OCI-LY7 (cell line): Measurements from ENCODE around the gene STXBP1. TPM values are rescaled to one million over a fixed set of nuclear protein-coding genes. Genes with fewer than 3 reads are reported as not detected.

Experiments used
- BruUV-seq: library from RNA; stranded (reverse); fragments of 400-500 nt; replicated peaks from 2 replicates; lab custom pipeline; 2021; lab: Mats Ljungman, UMichigan
- CTCF ChIA-PET: fragments of 300-600 bp; sonication (Branson Sonifier 250); formaldehyde crosslinking; loops from one replicate; lab custom pipeline; 2022; ENCODE audit warnings: antibody characterized with exemption; ENCODE audit not compliant: unreplicated experiment; lab: Charles Lee
- POLR2A ChIA-PET: fragments of 300-600 bp; sonication (Branson Sonifier 250); formaldehyde crosslinking; loops from one replicate; lab custom pipeline; 2022; ENCODE audit warnings: antibody characterized with exemption; lab: Charles Lee
- DNase-seq: peaks from one replicate; pipeline ENCODE4 v3.0.0-alpha.2; 2015; ENCODE audit warnings: low spot score
- H2AFZ ChIP-seq: fragments of 200-600 bp; sonication (generic), shearing (Covaris generic); 2 replicates; pipeline ENCODE4 v1.6.1; 2014; ENCODE audit warnings: mild to moderate bottlenecking, antibody characterized with exemption, low read length, moderate library complexity
- H3K27ac ChIP-seq: fragments of 200-600 bp; sonication (generic); 2 replicates; pipeline ENCODE4 v1.5.1; 2014; ENCODE audit warnings: mixed run types, low read depth, mild to moderate bottlenecking, moderate library complexity, low read length, inconsistent platforms; ENCODE audit not compliant: poor library complexity, severe bottlenecking
- H3K36me3 ChIP-seq: fragments of 200-600 bp; sonication (generic); 2 replicates; pipeline ENCODE4 v1.6.1; 2014; ENCODE audit warnings: mild to moderate bottlenecking, antibody characterized with exemption, low read length, moderate library complexity, mixed read lengths; ENCODE audit not compliant: insufficient read depth
- H3K4me1 ChIP-seq: fragments of 200-600 bp; sonication (generic); 2 replicates; pipeline ENCODE4 v1.5.1; 2014; ENCODE audit warnings: mild to moderate bottlenecking, low read length; ENCODE audit not compliant: insufficient read depth, poor library complexity, severe bottlenecking
- H3K4me2 ChIP-seq: fragments of 200-600 bp; sonication (generic); 2 replicates; pipeline ENCODE4 v1.6.1; 2014; ENCODE audit warnings: mild to moderate bottlenecking, low read length
- H3K4me3 ChIP-seq: fragments of 200-600 bp; sonication (generic); 2 replicates; pipeline ENCODE4 v1.5.1; 2014; ENCODE audit warnings: mild to moderate bottlenecking, low read depth, low read length; ENCODE audit not compliant: poor library complexity, severe bottlenecking
- H3K79me2 ChIP-seq: fragments of 200-600 bp; sonication (generic); 2 replicates; pipeline ENCODE4 v1.6.1; 2016; ENCODE audit warnings: low read depth, mild to moderate bottlenecking, low read length, moderate library complexity, mixed read lengths; ENCODE audit not compliant: insufficient read depth
- H3K9me2 ChIP-seq: fragments of 200-600 bp; sonication (generic); 2 replicates; pipeline ENCODE4 v1.6.1; 2016; ENCODE audit warnings: mild to moderate bottlenecking, low read length, mixed read lengths; ENCODE audit not compliant: insufficient read depth
- H3K9me3 ChIP-seq: fragments of 200-600 bp; sonication (generic); 2 replicates; pipeline ENCODE4 v1.6.1; 2014; ENCODE audit warnings: mild to moderate bottlenecking, mixed run types, low read length, mixed read lengths
- H4K20me1 ChIP-seq: fragments of 200-600 bp; sonication (generic); 2 replicates; pipeline ENCODE4 v1.6.1; 2014; ENCODE audit warnings: mild to moderate bottlenecking, antibody characterized with exemption, low read length, moderate library complexity, mixed read lengths; ENCODE audit not compliant: insufficient read depth
- CTCF ChIP-seq: fragments of 200-600 bp; sonication (generic); conservative IDR thresholded peaks from 2 replicates; pipeline ENCODE4 v1.5.1; 2014; ENCODE audit warnings: mild to moderate bottlenecking, antibody characterized with exemption, low read length, moderate library complexity, mixed read lengths
- EZH2phosphoT487 ChIP-seq: fragments of 200-600 bp; sonication (generic); IDR thresholded peaks from 2 replicates; pipeline ENCODE4 v1.6.1; 2018; ENCODE audit warnings: low read depth, borderline replicate concordance, mild to moderate bottlenecking, mixed run types, antibody characterized with exemption, low read length, moderate library complexity, mixed read lengths
- intact Hi-C: fragments of 100-400 bp; cut with micrococcal nuclease; formaldehyde crosslinking; loops from one replicate; pipeline ENCODE4 v1.10.0; 2022; ENCODE audit not compliant: unreplicated experiment
- total RNA-seq, 2 experiments: library from RNA; depleted of rRNA in 1 of 2; stranded (reverse); fragments of >200 nt in 1 of 2; shearing (Covaris generic) in 1 of 2; gene quantifications; 2 replicates each; pipeline ENCODE4 v1.2.3, GENCODE V29; 2014 to 2022

Gene STXBP1
- total RNA-seq, 2 experiments from 2014 or later, result 4.1 to 20.4 TPM

- Histone ChIP-seq H3K4me1 (no peaks in the 10 kb centered on the region), H2AFZ (no peak overlapping the region), H3K9me3 (no peaks in the 10 kb centered on the region), H4K20me1 (no peaks in the 10 kb centered on the region), H3K79me2 (no peaks in the 10 kb centered on the region), H3K27ac (no peak overlapping the region), H3K36me3 (no peaks in the 10 kb centered on the region), H3K4me3 (no peak overlapping the region), H3K9me2 (no peaks in the 10 kb centered on the region), H3K4me2 (no peak overlapping the region)
- POLR2A ChIA-PET, result no interaction called here
- intact Hi-C loops, result no loop called here
- no TSS peak for BruUV-seq
- DNase-seq, result no peak
- TF ChIP-seq CTCF, result no peak
- no peak for TF ChIP-seq EZH2phosphoT487
- CTCF ChIA-PET, result interaction anchor here (0.6 kb wide), 1 partner anchor 10 kb away, joined by 3 read pairs; no protein-coding TSS in a partner anchor
Observed at GRCh38 chr9:127693697-127694096, 81.6 kb downstream of the STXBP1 start.

- Histone ChIP-seq H3K9me2 (no peaks in the 10 kb centered on the region), H3K36me3 (no peaks in the 10 kb centered on the region), H3K4me2 (no peak overlapping the region), H2AFZ (no peak overlapping the region), H3K4me3 (no peak overlapping the region), H3K27ac (no peak overlapping the region), H3K4me1 (no peaks in the 10 kb centered on the region), H3K9me3 (no peaks in the 10 kb centered on the region), H3K79me2 (no peaks in the 10 kb centered on the region), H4K20me1 (no peaks in the 10 kb centered on the region)
- no peak for DNase-seq
- POLR2A ChIA-PET, result no interaction called here
- CTCF ChIA-PET, result no interaction called here
- no peak for TF ChIP-seq EZH2phosphoT487
- no peak for TF ChIP-seq CTCF
- intact Hi-C loops, result no loop called here
- no TSS peak for BruUV-seq
Observed at GRCh38 chr9:127694890-127695720, 83.0 kb downstream of the STXBP1 start.

GRCh38 chr9:127697575-127697974 lies 85.5 kb downstream of the STXBP1 start:
- BruUV-seq, result no TSS peak
- H3K9me3 ChIP-seq, result no peaks in the 10 kb centered on the region
- DNase-seq, result no peak
- H3K4me1 ChIP-seq, result no peaks in the 10 kb centered on the region
- H3K79me2 ChIP-seq, result no peaks in the 10 kb centered on the region
- H3K36me3 ChIP-seq, result no peaks in the 10 kb centered on the region
- no peak overlapping the region for H3K27ac ChIP-seq
- H3K9me2 ChIP-seq, result no peaks in the 10 kb centered on the region
- H3K4me3 ChIP-seq, result no peak overlapping the region
- CTCF ChIA-PET, result no interaction called here
- no peak overlapping the region for H2AFZ ChIP-seq
- POLR2A ChIA-PET, result no interaction called here
- H3K4me2 ChIP-seq, result no peak overlapping the region
- intact Hi-C loops, result no loop called here
- no peaks in the 10 kb centered on the region for H4K20me1 ChIP-seq
- no peak for TF ChIP-seq EZH2phosphoT487
